Neuronal stem cell (in vitro differentiated cells): ENCODE results near the gene MPV17L2.

ENCODE experiments used
- DNase-seq: peaks from one replicate; pipeline ENCODE4 v3.0.0-alpha.2; 2013; ENCODE audit warnings: low spot score
- H2AFZ ChIP-seq: one replicate; pipeline ENCODE4 v1.6.1; 2013; ENCODE audit warnings: mild to moderate bottlenecking, low read length, inconsistent platforms
- H2AK5ac ChIP-seq: 2 replicates; pipeline ENCODE4 v1.6.1; 2013; ENCODE audit warnings: low read depth, mild to moderate bottlenecking, inconsistent platforms, low read length, moderate library complexity, mixed read lengths
- H2BK120ac ChIP-seq: 2 replicates; pipeline ENCODE4 v1.6.1; 2013; ENCODE audit warnings: low read depth, mild to moderate bottlenecking, inconsistent platforms, low read length, moderate library complexity, mixed read lengths
- H2BK12ac ChIP-seq: one replicate; pipeline ENCODE4 v1.6.1; 2013; ENCODE audit warnings: low read length, inconsistent platforms
- H2BK15ac ChIP-seq: 2 replicates; pipeline ENCODE4 v1.6.1; 2013; ENCODE audit warnings: mild to moderate bottlenecking, low read length, inconsistent platforms, mixed read lengths
- H2BK5ac ChIP-seq: one replicate; pipeline ENCODE4 v1.6.1; 2013; ENCODE audit warnings: inconsistent platforms, mild to moderate bottlenecking, low read length, moderate library complexity
- H3K14ac ChIP-seq: one replicate; pipeline ENCODE4 v1.6.1; 2013; ENCODE audit warnings: low read length, inconsistent platforms
- H3K18ac ChIP-seq: 2 replicates; pipeline ENCODE4 v1.6.1; 2013; ENCODE audit warnings: low read length, inconsistent platforms
- H3K23ac ChIP-seq: 2 replicates; pipeline ENCODE4 v1.6.1; 2013; ENCODE audit warnings: low read depth, mild to moderate bottlenecking, mixed read lengths, low read length, inconsistent platforms; ENCODE audit not compliant: poor library complexity
- H3K27ac ChIP-seq: replicated peaks from 3 replicates; pipeline ENCODE4 v1.5.1; 2013; ENCODE audit warnings: low read length, inconsistent platforms
- H3K27me3 ChIP-seq, 3 experiments: 2 replicates each; pipeline ENCODE4 v1.6.1; 2013; ENCODE audit warnings: low read length in 3 of 3, mild to moderate bottlenecking in 2 of 3, inconsistent platforms in 1 of 3, low read depth in 1 of 3, mixed read lengths in 1 of 3, moderate library complexity in 1 of 3; ENCODE audit not compliant: control insufficient read depth in 3 of 3, insufficient read depth in 3 of 3
- H3K36me3 ChIP-seq, 2 donors: replicated peaks in 1 of 2; 2 replicates each; pipeline ENCODE4 v1.6.1; 2013; ENCODE audit warnings: low read length in 2 of 2; ENCODE audit not compliant: control insufficient read depth in 2 of 2, insufficient read depth in 2 of 2
- H3K4ac ChIP-seq: 2 replicates; pipeline ENCODE4 v1.6.1; 2013; ENCODE audit warnings: inconsistent platforms, mild to moderate bottlenecking, low read length, moderate library complexity
- H3K4me1 ChIP-seq, 2 donors: 1 replicate in 1 of 2; 2 replicates in 1 of 2; pipeline ENCODE4 v1.6.1; 2013; ENCODE audit warnings: low read length in 2 of 2, low read depth in 1 of 2; ENCODE audit not compliant: control insufficient read depth in 2 of 2, insufficient read depth in 1 of 2
- H3K4me2 ChIP-seq: one replicate; pipeline ENCODE4 v1.6.1; 2013; ENCODE audit warnings: mild to moderate bottlenecking, low read length, inconsistent platforms; ENCODE audit not compliant: insufficient read depth, poor library complexity, severe bottlenecking
- H3K4me3 ChIP-seq, 2 donors: 2 replicates each; pipeline ENCODE4 v1.5.1; 2013; ENCODE audit warnings: low read length in 2 of 2, mild to moderate bottlenecking in 2 of 2, inconsistent platforms in 1 of 2, moderate library complexity in 1 of 2
- H3K79me1 ChIP-seq: one replicate; pipeline ENCODE4 v1.6.1; 2013; ENCODE audit warnings: low read depth, mild to moderate bottlenecking, inconsistent platforms, low read length, moderate library complexity
- H3K9ac ChIP-seq: one replicate; pipeline ENCODE4 v1.6.1; 2013; ENCODE audit warnings: mild to moderate bottlenecking, low read depth, low read length, inconsistent platforms; ENCODE audit not compliant: poor library complexity
- H3K9me3 ChIP-seq, 2 donors: replicated peaks in 1 of 2; 2 replicates each; pipeline versions ENCODE3 to v1.6.1; 2013; ENCODE audit warnings: low read length in 2 of 2, mild to moderate bottlenecking in 2 of 2, inconsistent platforms in 1 of 2, low read depth in 1 of 2, mixed read lengths in 1 of 2, moderate library complexity in 1 of 2; ENCODE audit not compliant: control insufficient read depth in 2 of 2, insufficient read depth in 1 of 2
- H4K8ac ChIP-seq: one replicate; pipeline ENCODE4 v1.6.1; 2013; ENCODE audit warnings: low read depth, mild to moderate bottlenecking, inconsistent platforms, low read length, moderate library complexity
- H4K91ac ChIP-seq: one replicate; pipeline ENCODE4 v1.6.1; 2013; ENCODE audit warnings: low read length, low read depth, mild to moderate bottlenecking, inconsistent platforms; ENCODE audit not compliant: poor library complexity
- WGBS, 2 donors: extraction: QIAGEN DNeasy Blood & Tissue Kit; methylation state at CpG; one replicate each; pipeline ENCODE4 v1.1.7; 2013; ENCODE audit warnings: missing lambda C conversion rate in 2 of 2, mixed read lengths in 1 of 2; ENCODE audit not compliant: insufficient read length in 2 of 2, insufficient replicate concordance in 1 of 2; ENCODE audit errors: extremely low coverage in 2 of 2; 5-methylcytosine and 5-hydroxymethylcytosine counted together

The MPV17L2 gene

GRCh38 chr19:18160493-18160970 lies 32.5 kb upstream of the MPV17L2 start:
- Histone ChIP-seq H3K14ac (peak overlapping the region; percentile 28), H3K9me3 (no peaks in the 10 kb centered on the region), H4K8ac (peak overlapping the region; percentile 77), H3K9ac (peak overlapping the region; percentile 87), H2BK12ac (peak overlapping the region; percentile 2), H3K36me3 (peaks cover 38 to 54% of the 10 kb centered on the region in 2 donors), H3K27me3 (no peaks in the 10 kb centered on the region), H3K18ac (peak overlapping the region; percentile 90), H2AFZ (peak overlapping the region; percentile 79), H2BK5ac (no peak overlapping the region), H2BK15ac (peak overlapping the region; percentile 31), H2AK5ac (peak overlapping the region; percentile 95), H3K4me2 (no peak overlapping the region), H3K4ac (peak overlapping the region; percentile 28), H3K4me3 (peak overlapping the region; percentile 24 to 31), H3K23ac (peak overlapping the region; percentile 86), H3K79me1 (peaks cover 7% of the 10 kb centered on the region), H2BK120ac (peak overlapping the region; percentile 84), H3K4me1 (peaks cover 8 to 20% of the 10 kb centered on the region in 2 donors), H4K91ac (no peak overlapping the region), H3K27ac (no peak overlapping the region)
- no CpG with 5 or more reads among the region's 13 CpGs for WGBS, 2 donors
- no peak for DNase-seq

GRCh38 chr19:18160971-18161635 lies 31.9 kb upstream of the MPV17L2 start:
- Histone ChIP-seq H3K4me3 (peak overlapping the region; percentile 24 to 31), H3K27me3 (no peaks in the 10 kb centered on the region), H2AK5ac (peak overlapping the region; percentile 95), H2BK5ac (no peak overlapping the region), H2AFZ (peak overlapping the region; percentile 79), H3K18ac (peak overlapping the region; percentile 90), H3K36me3 (peaks cover 40 to 58% of the 10 kb centered on the region in 2 donors), H3K14ac (peak overlapping the region; percentile 28), H3K79me1 (peaks cover 7% of the 10 kb centered on the region), H4K91ac (no peak overlapping the region), H3K9me3 (no peaks in the 10 kb centered on the region), H3K4me2 (peak overlapping the region; percentile 32), H2BK15ac (peak overlapping the region; percentile 31), H3K4ac (peak overlapping the region; percentile 28), H3K9ac (peak overlapping the region; percentile 87), H2BK12ac (peak overlapping the region; percentile 2), H3K23ac (peak overlapping the region; percentile 86), H4K8ac (peak overlapping the region; percentile 77), H3K4me1 (peaks cover 8 to 20% of the 10 kb centered on the region in 2 donors), H3K27ac (no peak overlapping the region), H2BK120ac (peak overlapping the region; percentile 84)
- DNase-seq: peak; percentile 66
- WGBS, 2 donors: no CpG with 5 or more reads among the region's 66 CpGs

- no peak overlapping the region for H3K27ac ChIP-seq
- peaks cover 37 to 58% of the 10 kb centered on the region in 2 donors for H3K36me3 ChIP-seq
Measured at GRCh38 chr19:18161636-18162002, 31.4 kb upstream of the MPV17L2 start.

GRCh38 chr19:18164072-18164471 lies 28.9 kb upstream of the MPV17L2 start:
- Histone ChIP-seq H2AK5ac (no peak overlapping the region), H3K4me1 (peaks cover 4 to 8% of the 10 kb centered on the region in 2 donors), H4K91ac (no peak overlapping the region), H2BK12ac (no peak overlapping the region), H3K27ac (no peak overlapping the region), H3K4me2 (no peak overlapping the region), H3K4ac (no peak overlapping the region), H2BK15ac (no peak overlapping the region), H3K14ac (no peak overlapping the region), H3K4me3 (no peak overlapping the region), H3K9ac (no peak overlapping the region), H2BK5ac (no peak overlapping the region), H3K27me3 (no peaks in the 10 kb centered on the region), H3K79me1 (peaks cover 6% of the 10 kb centered on the region), H3K36me3 (peaks cover 48 to 73% of the 10 kb centered on the region in 2 donors), H3K23ac (no peak overlapping the region), H2BK120ac (no peak overlapping the region), H3K9me3 (no peaks in the 10 kb centered on the region), H2AFZ (no peak overlapping the region), H4K8ac (no peak overlapping the region), H3K18ac (no peak overlapping the region)
- no CpG with 5 or more reads among the region's 7 CpGs for WGBS, 2 donors
- no peak for DNase-seq

More at GRCh38 chr19:18161636-18162002, 31.4 kb upstream of the MPV17L2 start:
- no CpG with 5 or more reads among the region's 19 CpGs for WGBS, 2 donors
- H2BK15ac ChIP-seq: no peak overlapping the region
- H2BK120ac ChIP-seq: no peak overlapping the region
- H3K4me2 ChIP-seq: peak overlapping the region; percentile 21
- H3K27me3 ChIP-seq: no peaks in the 10 kb centered on the region
- peaks cover 8 to 20% of the 10 kb centered on the region in 2 donors for H3K4me1 ChIP-seq
- no peak overlapping the region for H2AK5ac ChIP-seq
- no peak overlapping the region for H3K14ac ChIP-seq
- H3K23ac ChIP-seq: peak overlapping the region; percentile 8
- no peak for DNase-seq
- H3K4ac ChIP-seq: no peak overlapping the region
- H2BK12ac ChIP-seq: no peak overlapping the region
- no peaks in the 10 kb centered on the region for H3K9me3 ChIP-seq
- no peak overlapping the region for H2AFZ ChIP-seq
- H3K79me1 ChIP-seq: peaks cover 3% of the 10 kb centered on the region
- H3K4me3 ChIP-seq: peak overlapping the region in 1 of 2 donors; percentile 12
- H3K9ac ChIP-seq: peak overlapping the region; percentile 26
- H4K91ac ChIP-seq: no peak overlapping the region
- H3K18ac ChIP-seq: peak overlapping the region; percentile 78
- no peak overlapping the region for H2BK5ac ChIP-seq
- H4K8ac ChIP-seq: no peak overlapping the region
